Endothelial cell of umbilical vein (primary cell): ENCODE data around the gene LGALS7. TPM values are rescaled to one million over a fixed set of nuclear protein-coding genes. Genes with fewer than 3 reads are reported as not detected.

Experiments used
- BruUV-seq: library from RNA; stranded (reverse); fragments of 400-500 nt; replicated peaks from 2 replicates; lab custom pipeline; 2021; lab: Mats Ljungman, UMichigan
- CTCF ChIA-PET: fragments of 300-600, 350-600 bp; sonication (Branson Sonifier 250); formaldehyde crosslinking; loops from one replicate; lab custom pipeline; 2021; ENCODE audit warnings: antibody characterized with exemption, inconsistent platforms; lab: Charles Lee
- POLR2A ChIA-PET: fragments of 300-600, 350-600 bp; sonication (Branson Sonifier 250); formaldehyde crosslinking; loops from one replicate; lab custom pipeline; 2021; ENCODE audit warnings: antibody characterized with exemption, inconsistent platforms; lab: Charles Lee
- DNase-seq: peaks from one replicate; pipeline ENCODE4 v3.0.0-alpha.2; 2011; ENCODE audit warnings: low read depth, low spot score
- FAIRE-seq: peaks from 2 replicates; lab custom pipeline; 2011; peaks lifted over from hg19 to GRCh38; lab: Jason Lieb, UNC
- H2AFZ ChIP-seq: 2 replicates; pipeline ENCODE4 v1.6.0; 2012; ENCODE audit warnings: low read depth, low read length, control low read depth, inconsistent platforms
- H3K27ac ChIP-seq: 2 replicates; pipeline ENCODE4 v1.5.1; 2011; ENCODE audit warnings: low read depth, mild to moderate bottlenecking, control low read depth, low read length, moderate library complexity; ENCODE audit not compliant: insufficient read depth
- H3K27me3 ChIP-seq, 2 experiments: 2 replicates each; pipeline versions ENCODE4 v1.6.0 to v1.6.1; 2011; ENCODE audit warnings: low read length in 2 of 2, mixed read lengths in 1 of 2; ENCODE audit not compliant: control insufficient read depth in 2 of 2, insufficient read depth in 2 of 2
- H3K36me3 ChIP-seq, 2 experiments: 2 replicates in 1 of 2; 3 replicates in 1 of 2; pipeline ENCODE4 v1.5.1; 2011; ENCODE audit warnings: low read length in 2 of 2, mild to moderate bottlenecking in 1 of 2, moderate library complexity in 1 of 2; ENCODE audit not compliant: control insufficient read depth in 2 of 2, insufficient read depth in 2 of 2; ENCODE audit errors: extremely low read depth in 1 of 2
- H3K4me1 ChIP-seq: 3 replicates; pipeline ENCODE4 v1.5.1; 2011; ENCODE audit warnings: mild to moderate bottlenecking, low read length; ENCODE audit not compliant: control insufficient read depth, insufficient read depth; ENCODE audit errors: extremely low read depth
- H3K4me2 ChIP-seq: 2 replicates; pipeline ENCODE4 v1.6.1; 2011; ENCODE audit warnings: low read length, control low read depth, mixed read lengths; ENCODE audit not compliant: insufficient read depth
- H3K4me3 ChIP-seq, 3 experiments: fragments of 200-600 bp in 1 of 3; sonication (generic), shearing (Covaris generic) in 1 of 3; replicated peaks in 1 of 3; 2 replicates each; pipeline ENCODE4 v1.5.1; 2011 to 2016; ENCODE audit warnings: control low read depth in 3 of 3, low read length in 3 of 3, mild to moderate bottlenecking in 2 of 3, inconsistent platforms in 1 of 3, low read depth in 1 of 3, moderate library complexity in 1 of 3; ENCODE audit not compliant: insufficient read depth in 1 of 3
- H3K79me2 ChIP-seq: 2 replicates; pipeline ENCODE4 v1.6.0; 2012; ENCODE audit warnings: low read length, inconsistent platforms; ENCODE audit not compliant: control insufficient read depth, insufficient read depth
- H3K9ac ChIP-seq: replicated peaks from 2 replicates; pipeline ENCODE3; 2011; ENCODE audit warnings: low read length, control low read depth; ENCODE audit not compliant: insufficient read depth; ENCODE audit errors: extremely low read depth
- H3K9me1 ChIP-seq: replicated peaks from 3 replicates; pipeline ENCODE4 v1.6.0; 2011; ENCODE audit warnings: mild to moderate bottlenecking, low read length; ENCODE audit not compliant: control insufficient read depth, insufficient read depth; ENCODE audit errors: extremely low read depth
- H3K9me3 ChIP-seq: replicated peaks from 2 replicates; pipeline ENCODE4 v1.5.1; 2012; ENCODE audit warnings: low read length, inconsistent platforms; ENCODE audit not compliant: control insufficient read depth, insufficient read depth
- H4K20me1 ChIP-seq: replicated peaks from 2 replicates; pipeline ENCODE3; 2011; ENCODE audit warnings: mild to moderate bottlenecking, low read length; ENCODE audit not compliant: control insufficient read depth, insufficient read depth; ENCODE audit errors: extremely low read depth
- CTCF ChIP-seq, 2 donors: IDR thresholded peaks; 1 replicate in 1 of 2; 2 replicates in 1 of 2; pipeline ENCODE4 v1.5.1; 2011; ENCODE audit warnings: low read length in 2 of 2, mild to moderate bottlenecking in 2 of 2, moderate library complexity in 2 of 2, control low read depth in 1 of 2, inconsistent platforms in 1 of 2, low read depth in 1 of 2; ENCODE audit not compliant: insufficient read depth in 1 of 2; ENCODE audit errors: extremely low read depth in 1 of 2
- EZH2 ChIP-seq: IDR thresholded peaks from 2 replicates; pipeline ENCODE4 v1.6.1; 2012; ENCODE audit warnings: borderline replicate concordance, low read depth, mild to moderate bottlenecking, moderate library complexity, low read length, inconsistent platforms; ENCODE audit not compliant: severe bottlenecking
- FOS ChIP-seq: IDR thresholded peaks from 2 replicates; pipeline ENCODE4 v1.6.1; 2011; ENCODE audit warnings: mild to moderate bottlenecking, low read length, moderate library complexity, borderline replicate concordance; ENCODE audit not compliant: insufficient read depth
- GATA2 ChIP-seq: IDR thresholded peaks from 2 replicates; pipeline ENCODE4 v1.7.0; 2011; ENCODE audit warnings: low read depth, mild to moderate bottlenecking, moderate library complexity, mixed read lengths, low read length; ENCODE audit not compliant: insufficient read length, insufficient read depth
- JUN ChIP-seq: IDR thresholded peaks from 2 replicates; pipeline ENCODE4 v1.6.1; 2011; ENCODE audit warnings: borderline replicate concordance, low read depth; ENCODE audit not compliant: insufficient read length, insufficient read depth
- MYC ChIP-seq: IDR thresholded peaks from one replicate; pipeline ENCODE4 v1.6.1; 2011; ENCODE audit warnings: mild to moderate bottlenecking, low read depth, low read length
- POLR2A ChIP-seq: IDR thresholded peaks from 2 replicates; pipeline ENCODE4 v1.6.1; 2012; ENCODE audit warnings: low read depth, mild to moderate bottlenecking, control low read depth, low read length
- POLR2AphosphoS5 ChIP-seq: IDR thresholded peaks from 2 replicates; pipeline ENCODE4 v1.6.1; 2012; ENCODE audit warnings: low read depth, mild to moderate bottlenecking, control low read depth, low read length, moderate library complexity; ENCODE audit not compliant: insufficient read depth
- dilution Hi-C: fragments of 300-500 bp; cut with MboI; formaldehyde crosslinking; loops from one replicate; pipeline ENCODE4 v1.15.0; 2019; ENCODE audit warnings: low sequenced_read_pairs; ENCODE audit not compliant: extremely low pct_ligation_motif_present
- intact Hi-C: fragments of 100-400 bp; cut with micrococcal nuclease; formaldehyde crosslinking; loops from one replicate; pipeline ENCODE4 v1.10.0; 2022
- polyA plus RNA-seq, 4 experiments: library from polyadenylated mRNA; depleted of rRNA in 3 of 4; stranded (reverse) in 3 of 4; unstranded in 1 of 4; fragments of >200 nt; gene quantifications; 2 replicates each; pipeline versions ENCODE4 v1.2.1 to v1.2.3, GENCODE V29; 2011 to 2012; ENCODE audit warnings: missing spikeins in 1 of 4
- total RNA-seq: library from RNA; stranded (reverse); gene quantifications from 2 replicates; pipeline ENCODE4 v1.2.3, GENCODE V29; 2021
- TF ChIP-seq, protein P1 (sequence below): IDR thresholded peaks from 2 replicates; pipeline ENCODE4 v1.6.1; 2011; ENCODE audit not compliant: insufficient read depth, insufficient read length

LGALS7 gene
- total and polyA plus RNA-seq, 2 donors (not counting 3 experiments of a cell fraction or from before 2014, with no cell fraction given) = not detected

GRCh38 chr19:38801359-38802095 lies 28.2 kb upstream of the LGALS7 start:
- H3K9me1 ChIP-seq = no peaks in the 10 kb centered on the region
- no peak for TF ChIP-seq MYC
- TF ChIP-seq, protein P1, sequence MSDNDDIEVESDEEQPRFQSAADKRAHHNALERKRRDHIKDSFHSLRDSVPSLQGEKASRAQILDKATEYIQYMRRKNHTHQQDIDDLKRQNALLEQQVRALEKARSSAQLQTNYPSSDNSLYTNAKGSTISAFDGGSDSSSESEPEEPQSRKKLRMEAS = no peak
- no peak for TF ChIP-seq GATA2
- TF ChIP-seq POLR2A = no peak
- no peak for TF ChIP-seq JUN
- no peak for TF ChIP-seq EZH2
- no peak for TF ChIP-seq FOS
- no peak for TF ChIP-seq CTCF (IDR thresholded peaks at IDR 0.05; ENCODE audit: extremely low read depth in 1 of 2, insufficient read depth in 1 of 2, low read depth in 1 of 2, low read length in 2 of 2)
- no peak for TF ChIP-seq POLR2AphosphoS5
- no peak for DNase-seq
- CTCF ChIA-PET = no interaction called here
- no peak overlapping the region for H3K27ac ChIP-seq
- intact Hi-C loops (no loop called here), dilution Hi-C loops (no loop called here)
- H3K4me3 ChIP-seq = no peak overlapping the region
- no peaks in the 10 kb centered on the region for H3K27me3 ChIP-seq
- H3K79me2 ChIP-seq = no peaks in the 10 kb centered on the region
- no TSS peak for BruUV-seq
- H3K4me2 ChIP-seq = no peak overlapping the region
- POLR2A ChIA-PET = no interaction called here
- H3K36me3 ChIP-seq = no peaks in the 10 kb centered on the region
- no peak overlapping the region for H3K9ac ChIP-seq
- no peaks in the 10 kb centered on the region for H3K9me3 ChIP-seq
- H4K20me1 ChIP-seq = no peaks in the 10 kb centered on the region
- H3K4me1 ChIP-seq = peaks cover 8% of the 10 kb centered on the region
- FAIRE-seq = no peak
- no peak overlapping the region for H2AFZ ChIP-seq
